OCI-LY7 (cell line): ENCODE data around the gene CUL2. TPM values are rescaled to one million over a fixed set of nuclear protein-coding genes. Genes with fewer than 3 reads are reported as not detected.
"Not testable (repeated sequence)": the region's sequence is repeated elsewhere in the genome, so short reads cannot be mapped to it uniquely, and the experiment has no call there.

Experiments
- BruUV-seq: library from RNA; stranded (reverse); fragments of 400-500 nt; replicated peaks from 2 replicates; lab custom pipeline; 2021; lab: Mats Ljungman, UMichigan
- CTCF ChIA-PET: fragments of 300-600 bp; sonication (Branson Sonifier 250); formaldehyde crosslinking; loops from one replicate; lab custom pipeline; 2022; ENCODE audit warnings: antibody characterized with exemption; ENCODE audit not compliant: unreplicated experiment; lab: Charles Lee
- POLR2A ChIA-PET: fragments of 300-600 bp; sonication (Branson Sonifier 250); formaldehyde crosslinking; loops from one replicate; lab custom pipeline; 2022; ENCODE audit warnings: antibody characterized with exemption; lab: Charles Lee
- DNase-seq: peaks from one replicate; pipeline ENCODE4 v3.0.0-alpha.2; 2015; ENCODE audit warnings: low spot score
- H2AFZ ChIP-seq: fragments of 200-600 bp; sonication (generic), shearing (Covaris generic); 2 replicates; pipeline ENCODE4 v1.6.1; 2014; ENCODE audit warnings: mild to moderate bottlenecking, antibody characterized with exemption, low read length, moderate library complexity
- H3K27ac ChIP-seq: fragments of 200-600 bp; sonication (generic); 2 replicates; pipeline ENCODE4 v1.5.1; 2014; ENCODE audit warnings: mixed run types, low read depth, mild to moderate bottlenecking, moderate library complexity, low read length, inconsistent platforms; ENCODE audit not compliant: poor library complexity, severe bottlenecking
- H3K36me3 ChIP-seq: fragments of 200-600 bp; sonication (generic); 2 replicates; pipeline ENCODE4 v1.6.1; 2014; ENCODE audit warnings: mild to moderate bottlenecking, antibody characterized with exemption, low read length, moderate library complexity, mixed read lengths; ENCODE audit not compliant: insufficient read depth
- H3K4me1 ChIP-seq: fragments of 200-600 bp; sonication (generic); 2 replicates; pipeline ENCODE4 v1.5.1; 2014; ENCODE audit warnings: mild to moderate bottlenecking, low read length; ENCODE audit not compliant: insufficient read depth, poor library complexity, severe bottlenecking
- H3K4me2 ChIP-seq: fragments of 200-600 bp; sonication (generic); 2 replicates; pipeline ENCODE4 v1.6.1; 2014; ENCODE audit warnings: mild to moderate bottlenecking, low read length
- H3K4me3 ChIP-seq: fragments of 200-600 bp; sonication (generic); 2 replicates; pipeline ENCODE4 v1.5.1; 2014; ENCODE audit warnings: mild to moderate bottlenecking, low read depth, low read length; ENCODE audit not compliant: poor library complexity, severe bottlenecking
- H3K79me2 ChIP-seq: fragments of 200-600 bp; sonication (generic); 2 replicates; pipeline ENCODE4 v1.6.1; 2016; ENCODE audit warnings: low read depth, mild to moderate bottlenecking, low read length, moderate library complexity, mixed read lengths; ENCODE audit not compliant: insufficient read depth
- H3K9me2 ChIP-seq: fragments of 200-600 bp; sonication (generic); 2 replicates; pipeline ENCODE4 v1.6.1; 2016; ENCODE audit warnings: mild to moderate bottlenecking, low read length, mixed read lengths; ENCODE audit not compliant: insufficient read depth
- H3K9me3 ChIP-seq: fragments of 200-600 bp; sonication (generic); 2 replicates; pipeline ENCODE4 v1.6.1; 2014; ENCODE audit warnings: mild to moderate bottlenecking, mixed run types, low read length, mixed read lengths
- H4K20me1 ChIP-seq: fragments of 200-600 bp; sonication (generic); 2 replicates; pipeline ENCODE4 v1.6.1; 2014; ENCODE audit warnings: mild to moderate bottlenecking, antibody characterized with exemption, low read length, moderate library complexity, mixed read lengths; ENCODE audit not compliant: insufficient read depth
- EZH2phosphoT487 ChIP-seq: fragments of 200-600 bp; sonication (generic); IDR thresholded peaks from 2 replicates; pipeline ENCODE4 v1.6.1; 2018; ENCODE audit warnings: low read depth, borderline replicate concordance, mild to moderate bottlenecking, mixed run types, antibody characterized with exemption, low read length, moderate library complexity, mixed read lengths
- intact Hi-C: fragments of 100-400 bp; cut with micrococcal nuclease; formaldehyde crosslinking; loops from one replicate; pipeline ENCODE4 v1.10.0; 2022; ENCODE audit not compliant: unreplicated experiment
- total RNA-seq, 2 experiments: library from RNA; depleted of rRNA in 1 of 2; stranded (reverse); fragments of >200 nt in 1 of 2; shearing (Covaris generic) in 1 of 2; gene quantifications; 2 replicates each; pipeline ENCODE4 v1.2.3, GENCODE V29; 2014 to 2022
- TF ChIP-seq, protein P1 (sequence below): fragments of 200-600 bp; sonication (generic); conservative IDR thresholded peaks from 2 replicates; pipeline ENCODE4 v1.5.1; 2014; ENCODE audit warnings: mild to moderate bottlenecking, antibody characterized with exemption, low read length, moderate library complexity, mixed read lengths

Gene CUL2
- total RNA-seq, 2 experiments from 2014 or later = 25.5 to 40.4 TPM

DNA sequence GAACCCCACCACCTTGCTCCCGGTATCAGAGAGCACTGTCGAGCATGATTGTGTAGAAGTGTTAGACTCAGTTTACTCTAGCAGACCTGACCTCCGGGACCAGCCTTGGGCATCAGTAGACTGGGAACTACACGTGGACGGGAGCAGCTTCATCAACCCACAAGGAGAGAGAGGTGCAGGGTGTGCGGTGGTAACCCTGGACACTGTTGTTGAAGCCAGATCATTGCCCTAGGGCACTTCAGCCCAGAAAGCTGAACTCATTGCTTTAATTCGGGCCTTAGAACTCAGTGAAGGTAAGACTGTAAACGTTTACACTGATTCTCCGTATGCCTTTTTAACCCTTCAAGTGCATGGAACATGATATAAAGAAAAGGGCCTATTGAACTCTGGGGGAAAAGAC lies 117.0 kb downstream of the CUL2 start:
- BruUV-seq, H2AFZ ChIP-seq, H3K79me2 ChIP-seq, CTCF ChIA-PET, POLR2A ChIA-PET, H3K4me2 ChIP-seq, H3K9me3 ChIP-seq, H3K27ac ChIP-seq, H4K20me1 ChIP-seq, H3K4me3 ChIP-seq, H3K36me3 ChIP-seq, DNase-seq, H3K4me1 ChIP-seq, intact Hi-C loops, H3K9me2 ChIP-seq: not testable (repeated sequence)

DNA sequence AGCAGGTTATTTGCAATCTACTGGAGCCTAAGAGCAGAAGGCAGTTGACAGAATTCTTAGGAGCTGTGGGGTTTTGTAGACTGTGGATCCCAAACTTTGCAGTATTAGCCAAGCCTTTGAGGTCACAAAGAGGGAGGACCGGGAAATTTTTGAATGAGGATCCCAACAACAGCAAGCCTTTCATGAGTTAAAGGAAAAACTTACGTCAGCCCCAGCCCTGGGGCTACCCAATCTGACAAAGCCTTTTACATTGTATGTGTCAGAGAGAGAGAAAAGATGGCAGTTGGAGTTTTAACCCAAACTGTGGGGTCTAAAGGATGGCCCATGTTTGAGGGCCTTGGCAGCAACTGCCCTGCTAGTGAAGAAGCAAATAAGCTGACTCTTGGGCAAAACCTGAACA lies 117.5 kb downstream of the CUL2 start:
- CTCF ChIA-PET, POLR2A ChIA-PET, H4K20me1 ChIP-seq, H3K79me2 ChIP-seq, DNase-seq, H3K4me2 ChIP-seq, H3K36me3 ChIP-seq, H3K27ac ChIP-seq, H3K4me3 ChIP-seq, H2AFZ ChIP-seq, intact Hi-C loops, H3K4me1 ChIP-seq, H3K9me3 ChIP-seq, BruUV-seq, H3K9me2 ChIP-seq: not testable (repeated sequence)

DNA sequence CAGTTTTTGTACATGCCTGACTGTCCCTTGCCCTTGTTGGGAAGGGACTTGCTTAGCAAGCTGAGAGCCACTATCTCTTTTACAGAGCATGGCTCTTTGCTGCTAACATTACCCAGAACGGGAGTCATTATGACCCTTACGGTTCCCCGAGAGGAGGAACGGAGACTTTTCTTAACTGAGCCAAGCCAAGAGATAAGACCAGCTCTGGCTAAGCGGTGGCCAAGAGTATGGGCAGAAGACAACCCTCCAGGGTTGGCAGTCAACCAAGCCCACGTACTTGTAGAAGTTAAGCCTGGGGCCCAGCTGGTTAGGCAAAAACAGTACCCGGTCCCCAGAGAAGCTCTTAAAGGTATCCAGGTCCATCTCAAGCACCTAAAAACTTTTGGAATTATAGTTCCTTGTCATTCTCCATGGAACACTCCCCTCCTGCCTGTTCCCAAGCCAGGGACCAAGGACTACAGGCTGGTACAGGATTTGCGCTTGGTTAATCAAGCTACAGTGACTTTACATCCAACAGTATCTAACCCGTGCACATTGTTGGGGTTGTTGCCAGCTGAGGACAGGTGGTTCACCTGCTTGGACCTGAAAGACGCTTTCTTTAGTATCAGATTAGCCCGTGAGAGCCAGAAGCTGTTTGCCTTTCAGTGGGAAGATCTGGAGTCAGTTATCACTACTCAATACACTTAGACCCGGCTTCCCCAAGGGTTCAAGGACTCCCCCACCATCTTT lies 118.4 kb downstream of the CUL2 start:
- H4K20me1 ChIP-seq, intact Hi-C loops, H2AFZ ChIP-seq, H3K9me2 ChIP-seq, H3K4me1 ChIP-seq, H3K4me3 ChIP-seq, H3K9me3 ChIP-seq, CTCF ChIA-PET, H3K79me2 ChIP-seq, DNase-seq, H3K36me3 ChIP-seq, BruUV-seq, H3K27ac ChIP-seq, H3K4me2 ChIP-seq: not testable (repeated sequence)
- POLR2A ChIA-PET = interaction anchor here (0.6 kb wide), 1 partner anchor 794 kb away, joined by 3 read pairs; no protein-coding TSS in a partner anchor

DNA sequence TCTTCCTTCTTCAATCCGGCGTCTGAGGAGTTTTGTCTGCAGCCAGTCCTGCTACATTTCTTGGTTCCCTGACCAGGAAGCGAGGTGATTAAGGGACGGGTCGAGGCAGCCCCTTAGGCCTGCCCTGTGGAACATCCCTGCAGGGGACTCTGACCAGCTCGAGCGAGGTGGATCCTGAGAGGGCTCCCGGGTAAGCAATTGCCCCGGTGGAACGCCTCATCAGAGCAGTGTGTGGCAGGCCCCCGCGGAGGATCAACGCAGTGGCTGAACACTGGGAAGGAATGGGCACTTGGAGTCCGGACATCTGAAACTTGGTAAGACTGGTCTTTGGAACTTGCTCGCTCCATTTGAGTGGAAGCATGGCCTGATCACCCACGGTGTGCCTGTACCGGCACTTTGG lies 121.0 kb downstream of the CUL2 start:
- intact Hi-C loops = no loop called here
- ChIA-PET CTCF (no interaction called here), POLR2A (no interaction called here)
- no peak overlapping the region for H2AFZ ChIP-seq
- H3K79me2 ChIP-seq = no peaks in the 10 kb centered on the region
- no peaks in the 10 kb centered on the region for H3K9me3 ChIP-seq
- H3K27ac ChIP-seq = no peak overlapping the region
- no peak for DNase-seq
- H3K4me1 ChIP-seq = no peaks in the 10 kb centered on the region
- H4K20me1 ChIP-seq = no peaks in the 10 kb centered on the region
- BruUV-seq = no TSS peak
- H3K36me3 ChIP-seq = no peaks in the 10 kb centered on the region
- no peak overlapping the region for H3K4me2 ChIP-seq
- no peak overlapping the region for H3K4me3 ChIP-seq
- TF ChIP-seq, protein P1, sequence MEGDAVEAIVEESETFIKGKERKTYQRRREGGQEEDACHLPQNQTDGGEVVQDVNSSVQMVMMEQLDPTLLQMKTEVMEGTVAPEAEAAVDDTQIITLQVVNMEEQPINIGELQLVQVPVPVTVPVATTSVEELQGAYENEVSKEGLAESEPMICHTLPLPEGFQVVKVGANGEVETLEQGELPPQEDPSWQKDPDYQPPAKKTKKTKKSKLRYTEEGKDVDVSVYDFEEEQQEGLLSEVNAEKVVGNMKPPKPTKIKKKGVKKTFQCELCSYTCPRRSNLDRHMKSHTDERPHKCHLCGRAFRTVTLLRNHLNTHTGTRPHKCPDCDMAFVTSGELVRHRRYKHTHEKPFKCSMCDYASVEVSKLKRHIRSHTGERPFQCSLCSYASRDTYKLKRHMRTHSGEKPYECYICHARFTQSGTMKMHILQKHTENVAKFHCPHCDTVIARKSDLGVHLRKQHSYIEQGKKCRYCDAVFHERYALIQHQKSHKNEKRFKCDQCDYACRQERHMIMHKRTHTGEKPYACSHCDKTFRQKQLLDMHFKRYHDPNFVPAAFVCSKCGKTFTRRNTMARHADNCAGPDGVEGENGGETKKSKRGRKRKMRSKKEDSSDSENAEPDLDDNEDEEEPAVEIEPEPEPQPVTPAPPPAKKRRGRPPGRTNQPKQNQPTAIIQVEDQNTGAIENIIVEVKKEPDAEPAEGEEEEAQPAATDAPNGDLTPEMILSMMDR = no peak
- no peak for TF ChIP-seq EZH2phosphoT487
- no peaks in the 10 kb centered on the region for H3K9me2 ChIP-seq
